NCI-H2196 (cell line): Measurements from ENCODE around the gene ATF7IP.

Experiments used
- DNase-seq: peaks from one replicate; lab custom pipeline; 2025; ENCODE audit not compliant: unreplicated experiment; lab: John Stamatoyannopoulos, UW

Gene ATF7IP

GRCh38 chr12:14416658-14417057 lies 51.2 kb downstream of the ATF7IP start:
- DNase-seq, result no peak

GRCh38 chr12:14417715-14418114 lies 52.2 kb downstream of the ATF7IP start:
- no peak for DNase-seq

DNA sequence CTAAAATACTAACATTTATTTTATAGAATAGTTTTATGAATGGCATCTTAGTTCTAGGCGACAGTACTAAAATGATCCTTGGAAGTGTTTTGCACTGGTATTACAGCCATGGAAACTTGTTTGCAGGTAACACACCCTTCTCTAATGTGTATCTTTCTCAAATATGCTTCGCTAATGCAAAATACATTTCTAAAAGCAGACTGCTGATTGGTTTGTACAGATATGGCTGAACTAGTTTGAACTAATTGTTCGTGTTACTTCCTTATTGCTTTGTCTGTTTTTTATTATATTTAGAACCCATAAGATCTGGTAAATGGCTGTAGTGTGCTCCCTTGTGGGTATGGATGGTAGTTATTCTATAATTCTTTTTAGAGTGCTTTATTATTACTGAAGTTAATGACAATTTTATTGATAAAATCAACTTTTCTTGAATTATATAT lies 53.0 kb downstream of the ATF7IP start:
- no peak for DNase-seq

GRCh38 chr12:14422516-14423230 lies 57.2 kb downstream of the ATF7IP start:
- no peak for DNase-seq

- DNase-seq, result no peak
Observed at GRCh38 chr12:14424545-14424944, 59.1 kb downstream of the ATF7IP start.

DNA sequence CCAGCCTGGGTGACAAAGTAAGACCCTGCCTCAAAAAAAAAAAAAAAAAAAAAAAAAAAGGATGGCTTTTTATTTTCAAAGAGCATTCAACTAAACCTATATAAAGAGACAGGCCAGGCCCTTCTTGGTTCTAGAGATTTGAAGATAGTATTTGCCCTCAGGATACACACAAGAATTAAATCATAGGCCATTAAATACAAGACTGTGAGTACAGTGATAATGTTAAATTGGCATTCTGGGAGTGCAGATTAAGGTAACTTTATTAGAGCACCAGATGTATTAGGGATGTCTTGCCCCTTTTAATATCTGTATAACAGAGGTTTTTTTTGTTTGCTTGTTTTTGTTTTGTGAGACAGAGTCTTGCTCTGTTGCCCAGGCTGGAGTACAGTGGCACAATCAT lies 61.3 kb downstream of the ATF7IP start:
- no peak for DNase-seq

DNA sequence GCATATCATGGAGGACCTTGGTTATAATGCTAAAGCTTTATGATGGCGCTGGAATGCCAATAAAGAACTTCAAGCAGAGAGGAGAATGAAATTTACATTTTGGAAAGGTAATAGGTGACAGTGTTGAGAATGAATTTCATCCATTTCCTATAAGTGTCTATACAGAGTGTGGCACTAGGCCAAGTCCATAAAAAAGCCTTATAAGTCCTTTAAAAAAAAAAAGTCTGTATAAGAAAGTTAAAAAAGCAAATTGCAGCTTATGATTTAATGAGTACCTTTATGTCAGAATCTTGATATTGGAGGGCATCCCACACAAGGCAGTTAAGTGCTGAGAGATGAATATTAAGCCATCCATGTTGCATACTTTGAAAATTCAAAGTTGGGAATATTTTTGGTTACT lies 62.4 kb downstream of the ATF7IP start:
- no peak for DNase-seq

- no peak for DNase-seq
Observed at GRCh38 chr12:14430394-14430986, 65.0 kb downstream of the ATF7IP start.

- DNase-seq, result no peak
Observed at GRCh38 chr12:14431975-14432374, 66.5 kb downstream of the ATF7IP start.

GRCh38 chr12:14435627-14436026 lies 70.1 kb downstream of the ATF7IP start:
- no peak for DNase-seq

DNA sequence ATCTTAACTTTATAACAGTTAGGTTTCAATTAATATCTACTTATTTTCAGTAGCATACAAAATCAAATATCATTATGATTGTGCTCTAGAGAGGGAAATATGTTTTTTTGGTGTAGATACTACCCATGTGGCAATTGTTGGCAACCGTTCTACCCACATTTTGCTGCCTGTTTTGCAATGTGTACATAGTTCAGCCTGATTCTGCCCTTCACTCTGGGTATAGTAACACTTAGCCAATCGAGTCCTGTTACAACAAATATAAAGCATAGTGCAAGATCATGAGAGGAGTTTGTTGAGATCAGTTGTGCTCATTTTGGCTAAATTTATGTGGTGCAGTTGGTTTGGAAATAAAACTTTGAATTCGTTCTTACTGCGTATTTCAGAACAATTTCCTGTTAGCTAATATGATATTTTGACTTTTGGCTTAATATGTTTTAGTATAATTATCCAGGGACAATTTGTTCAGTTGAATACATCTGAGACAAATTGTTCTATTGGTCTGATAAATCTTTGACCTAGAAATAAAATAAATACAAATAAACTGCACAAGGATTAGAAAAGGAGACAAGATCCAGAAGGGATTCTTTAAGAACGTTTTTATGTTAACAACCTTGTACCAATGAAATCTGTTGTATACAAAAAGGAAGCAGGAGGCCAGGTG lies 76.9 kb downstream of the ATF7IP start:
- DNase-seq, result no peak

DNA sequence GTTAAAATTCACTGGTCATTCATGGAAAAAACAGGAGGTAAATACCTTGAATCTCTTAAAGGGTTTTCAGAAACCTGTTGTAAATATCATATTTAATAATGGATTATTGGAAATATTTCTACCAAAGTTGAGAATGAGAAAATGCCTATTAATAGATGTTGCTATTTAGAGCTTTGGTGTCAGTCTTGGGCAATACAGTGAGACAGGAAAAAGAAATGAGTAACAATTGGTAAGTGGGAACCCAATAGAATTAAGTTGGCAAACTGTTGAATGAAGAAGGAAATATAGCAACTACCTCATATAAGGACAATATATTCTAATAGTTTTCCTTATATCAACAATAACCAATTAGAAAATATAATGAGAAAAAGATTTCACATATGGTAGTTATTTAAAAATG lies 78.0 kb downstream of the ATF7IP start:
- DNase-seq, result no peak

- no peak for DNase-seq
Observed at GRCh38 chr12:14450479-14450878, 85.0 kb downstream of the ATF7IP start.

DNA sequence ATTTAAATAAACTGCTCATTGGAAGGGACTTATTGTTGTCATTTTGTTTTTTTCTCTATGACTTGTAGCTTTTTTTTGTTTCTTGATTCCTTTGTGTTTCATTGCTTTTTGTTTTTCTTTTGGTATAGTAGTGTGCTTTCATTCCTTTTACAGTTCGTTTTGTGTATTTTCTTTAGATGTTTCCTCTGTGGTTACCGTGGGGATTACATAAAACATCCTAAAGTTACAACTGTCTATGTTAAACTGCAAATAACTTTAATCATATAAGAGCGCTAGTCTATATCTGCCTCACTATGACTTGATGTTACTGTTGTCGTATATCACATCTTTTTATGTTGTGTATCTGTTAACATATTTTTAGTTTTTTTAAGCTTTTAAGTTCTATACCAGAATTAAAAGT lies 86.9 kb downstream of the ATF7IP start:
- DNase-seq, result no peak

- no peak for DNase-seq
Observed at GRCh38 chr12:14452865-14453264, 87.4 kb downstream of the ATF7IP start.

DNA sequence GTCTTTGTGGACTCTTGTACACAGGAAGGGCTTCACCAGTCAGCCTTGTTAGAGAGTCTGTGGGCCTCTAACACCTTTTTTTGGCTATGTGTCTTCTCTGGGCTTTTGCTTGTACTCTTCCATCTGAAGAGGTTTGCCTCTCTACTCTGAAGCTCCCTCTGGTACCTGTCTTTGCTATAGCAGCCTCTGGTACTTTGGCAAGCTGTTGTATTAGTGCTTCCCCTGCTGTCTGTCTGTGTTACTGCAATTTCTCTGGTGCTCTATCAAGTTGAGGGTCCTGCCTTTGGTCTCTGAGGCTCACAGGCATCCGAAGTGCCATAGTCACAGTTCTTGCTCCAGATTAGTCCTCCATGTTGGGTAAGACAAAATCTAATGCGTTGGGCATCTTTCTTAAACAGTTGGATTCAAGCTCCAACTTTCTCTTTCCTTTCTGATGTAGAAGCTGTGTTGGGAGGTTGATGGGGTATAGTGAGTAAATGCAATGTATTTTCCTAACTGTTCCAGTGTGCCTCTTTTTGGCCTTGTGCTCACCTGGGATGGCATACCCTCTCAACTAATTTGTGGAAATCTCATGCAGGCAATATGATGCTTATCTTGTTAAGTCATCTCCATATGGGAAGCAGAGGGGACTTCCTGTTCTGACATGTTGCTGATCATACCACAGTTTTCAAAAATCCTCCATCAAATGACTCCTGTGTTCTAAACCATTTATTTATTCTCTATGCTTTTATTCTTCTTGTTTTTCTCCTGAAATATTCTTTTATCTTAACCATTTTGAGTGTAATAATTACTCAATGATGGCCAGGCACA lies 88.8 kb downstream of the ATF7IP start:
- DNase-seq, result no peak

DNA sequence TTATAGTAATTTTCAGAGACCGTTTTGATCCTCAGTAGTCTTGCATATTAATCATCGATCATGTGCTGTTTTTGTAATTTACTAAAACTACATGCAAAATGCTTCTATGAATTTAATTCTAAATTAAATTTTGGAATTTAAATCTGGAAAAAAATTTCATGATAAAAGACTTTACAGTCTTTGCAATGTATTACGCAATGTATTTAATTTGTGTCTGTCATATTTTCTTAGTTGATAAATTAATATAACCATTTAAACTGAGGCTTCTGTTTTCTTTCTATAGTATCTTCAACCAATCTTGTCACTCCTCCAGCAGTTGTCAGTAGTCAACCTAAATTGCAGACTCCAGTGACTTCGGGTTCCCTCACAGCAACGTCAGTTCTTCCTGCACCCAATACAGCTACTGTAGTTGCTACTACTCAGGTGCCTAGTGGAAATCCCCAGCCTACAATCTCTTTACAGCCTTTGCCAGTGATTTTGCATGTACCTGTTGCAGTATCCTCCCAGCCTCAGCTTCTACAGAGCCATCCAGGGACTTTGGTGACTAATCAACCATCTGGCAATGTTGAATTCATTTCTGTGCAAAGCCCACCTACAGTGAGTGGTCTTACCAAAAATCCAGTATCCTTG lies 94.8 kb downstream of the ATF7IP start:
- no peak for DNase-seq

GRCh38 chr12:14471497-14471896 lies 106.0 kb downstream of the ATF7IP start:
- no peak for DNase-seq

- DNase-seq, result no peak
Observed at GRCh38 chr12:14473707-14474287, 108.3 kb downstream of the ATF7IP start.

DNA sequence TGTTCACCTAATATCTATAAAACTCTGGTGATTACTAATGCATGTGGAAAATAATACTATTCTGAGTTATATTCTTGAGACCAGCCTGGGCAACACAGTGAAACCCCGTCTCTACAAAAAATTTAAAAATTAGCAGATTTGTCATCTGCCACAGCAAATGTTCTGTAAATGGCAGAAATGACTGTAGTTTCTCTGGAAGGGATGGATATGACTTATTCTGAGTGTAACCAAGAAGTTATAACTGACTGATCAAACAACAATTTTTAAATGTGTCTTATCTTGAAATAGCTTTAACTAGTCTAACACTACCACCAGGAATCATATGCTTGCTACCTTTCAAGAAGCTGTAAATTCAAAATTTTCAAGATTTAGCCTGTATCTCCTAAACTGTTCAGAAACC lies 113.5 kb downstream of the ATF7IP start:
- DNase-seq, result no peak

GRCh38 chr12:14481201-14481600 lies 115.7 kb downstream of the ATF7IP start:
- DNase-seq, result no peak
